ENCODE results near the gene TADA1.
"Not testable (repeated sequence)": the region's sequence is repeated elsewhere in the genome, so short reads cannot be mapped to it uniquely, and the experiment has no call there.

TADA1 gene

GRCh38 chr1:166889776-166890175 is 13.7 kb upstream of the TADA1 start:
- DNase-seq (ENCODE audit: low spot score) = no peak

- peak; percentile 29 for DNase-seq (ENCODE audit: low spot score)
Observed at GRCh38 chr1:166888373-166889111, 12.5 kb upstream of the TADA1 start.

GRCh38 chr1:166884971-166885370 is 8.9 kb upstream of the TADA1 start:
- DNase-seq (ENCODE audit: low spot score) = no peak

GRCh38 chr1:166884040-166884642 is 8.1 kb upstream of the TADA1 start:
- peak; percentile 69 for DNase-seq (ENCODE audit: low spot score)

GRCh38 chr1:166882893-166883292 is 6.8 kb upstream of the TADA1 start:
- no peak for DNase-seq (ENCODE audit: low spot score)

- DNase-seq (ENCODE audit: low spot score) = not testable (repeated sequence)
Observed at GRCh38 chr1:166878173-166878917, 2.3 kb upstream of the TADA1 start.

GRCh38 chr1:166876540-166876838 is 425 bp upstream of the TADA1 start:
- DNase-seq (ENCODE audit: low spot score) = no peak

- DNase-seq (ENCODE audit: low spot score) = no peak
Observed at GRCh38 chr1:166875302-166875733, 746 bp downstream of the TADA1 start.

- DNase-seq (ENCODE audit: low spot score) = no peak
Observed at GRCh38 chr1:166874464-166874863, 1.6 kb downstream of the TADA1 start.

GRCh38 chr1:166870584-166870983 is 5.5 kb downstream of the TADA1 start:
- DNase-seq (ENCODE audit: low spot score) = no peak

GRCh38 chr1:166869318-166870099 is 6.6 kb downstream of the TADA1 start:
- no peak for DNase-seq (ENCODE audit: low spot score)

GRCh38 chr1:166868639-166869038 is 7.4 kb downstream of the TADA1 start:
- DNase-seq (ENCODE audit: low spot score) = no peak

- no peak for DNase-seq (ENCODE audit: low spot score)
Observed at GRCh38 chr1:166865926-166866325, 10.1 kb downstream of the TADA1 start.

GRCh38 chr1:166859597-166859996 is 16.5 kb downstream of the TADA1 start:
- DNase-seq (ENCODE audit: low spot score) = no peak

- DNase-seq (ENCODE audit: low spot score) = peak; percentile 88
Observed at GRCh38 chr1:166858726-166859419, 17.2 kb downstream of the TADA1 start.

GRCh38 chr1:166857995-166858394 is 18.1 kb downstream of the TADA1 start:
- no peak for DNase-seq (ENCODE audit: low spot score)

GRCh38 chr1:166855558-166855957 is 20.5 kb downstream of the TADA1 start:
- no peak for DNase-seq (ENCODE audit: low spot score)

GRCh38 chr1:166852918-166853317 is 23.1 kb downstream of the TADA1 start:
- DNase-seq (ENCODE audit: low spot score) = no peak

GRCh38 chr1:166849135-166849534 is 26.9 kb downstream of the TADA1 start:
- DNase-seq (ENCODE audit: low spot score) = no peak

- no peak for DNase-seq (ENCODE audit: low spot score)
Observed at GRCh38 chr1:166848193-166848592, 27.9 kb downstream of the TADA1 start.

GRCh38 chr1:166844791-166845190 is 31.3 kb downstream of the TADA1 start:
- no peak for DNase-seq (ENCODE audit: low spot score)
